ENCODE results near the gene ARFIP2. TPM values are rescaled to one million over a fixed set of nuclear protein-coding genes. Genes with fewer than 3 reads are reported as not detected.

The ARFIP2 gene
- total RNA-seq, 2 donors from 2014 or later = 56.5 to 56.8 TPM

- Histone ChIP-seq H3K36me3 (ENCODE audit: control insufficient read depth, insufficient read depth, low read length) (peaks cover 17% of the 10 kb centered on the region), H3K27me3 (ENCODE audit: control insufficient read depth, insufficient read depth, low read length, poor library complexity, severe bottlenecking) (no peaks in the 10 kb centered on the region), H3K4me1 (ENCODE audit: control insufficient read depth, insufficient read depth, low read length) (no peaks in the 10 kb centered on the region), H3K9me3 (ENCODE audit: control insufficient read depth, low read length) (no peaks in the 10 kb centered on the region), H3K4me3 (ENCODE audit: low read length) (no peak overlapping the region), H3K27ac (ENCODE audit: low read depth, low read length) (no peak overlapping the region), H3K9ac (ENCODE audit: extremely low read depth, low read length, poor library complexity, severe bottlenecking) (no peak overlapping the region)
- WGBS, 2 experiments (ENCODE audit: insufficient coverage in 1 of 2, insufficient read length in 1 of 2) = 93 to 99% methylated on average over 14 to 26 of the region's 26 CpGs
- Mint-ChIP-seq H3K4me3 (no peak overlapping the region), H3K36me3 (ENCODE audit: low read depth) (peaks cover 7% of the 10 kb centered on the region), H3K27ac (no peak overlapping the region), H3K27me3 (ENCODE audit: insufficient read depth) (no peaks in the 10 kb centered on the region), H3K4me1 (no peaks in the 10 kb centered on the region), H3K9me3 (no peaks in the 10 kb centered on the region)
- TF ChIP-seq, protein P1, sequence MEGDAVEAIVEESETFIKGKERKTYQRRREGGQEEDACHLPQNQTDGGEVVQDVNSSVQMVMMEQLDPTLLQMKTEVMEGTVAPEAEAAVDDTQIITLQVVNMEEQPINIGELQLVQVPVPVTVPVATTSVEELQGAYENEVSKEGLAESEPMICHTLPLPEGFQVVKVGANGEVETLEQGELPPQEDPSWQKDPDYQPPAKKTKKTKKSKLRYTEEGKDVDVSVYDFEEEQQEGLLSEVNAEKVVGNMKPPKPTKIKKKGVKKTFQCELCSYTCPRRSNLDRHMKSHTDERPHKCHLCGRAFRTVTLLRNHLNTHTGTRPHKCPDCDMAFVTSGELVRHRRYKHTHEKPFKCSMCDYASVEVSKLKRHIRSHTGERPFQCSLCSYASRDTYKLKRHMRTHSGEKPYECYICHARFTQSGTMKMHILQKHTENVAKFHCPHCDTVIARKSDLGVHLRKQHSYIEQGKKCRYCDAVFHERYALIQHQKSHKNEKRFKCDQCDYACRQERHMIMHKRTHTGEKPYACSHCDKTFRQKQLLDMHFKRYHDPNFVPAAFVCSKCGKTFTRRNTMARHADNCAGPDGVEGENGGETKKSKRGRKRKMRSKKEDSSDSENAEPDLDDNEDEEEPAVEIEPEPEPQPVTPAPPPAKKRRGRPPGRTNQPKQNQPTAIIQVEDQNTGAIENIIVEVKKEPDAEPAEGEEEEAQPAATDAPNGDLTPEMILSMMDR (conservative IDR thresholded peaks at IDR 0.05) = no peak
- no peak for DNase-seq
Observed at GRCh38 chr11:6457581-6458320, 23.4 kb downstream of the ARFIP2 start.

DNA sequence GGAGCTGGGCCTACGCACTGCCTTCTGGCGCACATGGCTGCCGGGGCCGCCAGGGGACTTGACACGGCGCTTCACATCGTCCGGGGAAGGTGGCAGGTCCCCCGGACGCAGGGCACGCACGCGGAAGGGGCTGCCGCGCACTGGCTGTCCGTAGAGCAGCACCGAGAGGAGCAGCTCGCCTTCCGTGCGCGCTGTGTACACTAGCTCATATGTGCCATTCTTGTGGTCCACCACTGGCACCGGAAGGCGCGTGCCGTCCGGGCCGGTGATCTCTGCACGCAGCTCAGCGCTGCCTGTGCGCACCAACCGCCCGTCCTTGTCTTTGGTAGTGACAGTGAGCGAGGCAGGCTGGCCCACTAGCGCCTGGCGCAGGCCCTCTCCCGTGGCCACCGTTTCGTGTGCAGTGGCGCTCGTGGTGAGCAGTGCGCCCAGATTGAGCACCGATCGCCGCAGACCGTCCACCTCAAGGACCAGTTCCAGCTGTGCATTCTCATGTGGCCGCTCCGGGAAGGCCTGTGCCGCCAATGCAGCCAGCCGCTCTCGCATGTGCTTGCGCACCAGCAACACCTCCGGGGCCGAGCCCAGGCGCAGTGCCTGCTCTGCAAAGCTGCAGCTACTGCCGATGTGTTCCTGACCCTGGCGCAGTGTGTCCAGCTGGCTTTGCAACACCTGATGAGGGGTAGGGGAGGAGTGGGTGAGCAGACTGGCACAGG lies 24.6 kb downstream of the ARFIP2 start:
- Histone ChIP-seq H3K4me3 (ENCODE audit: low read length) (no peak overlapping the region), H3K9ac (ENCODE audit: extremely low read depth, low read length, poor library complexity, severe bottlenecking) (no peak overlapping the region), H3K27ac (ENCODE audit: low read depth, low read length) (no peak overlapping the region), H3K9me3 (ENCODE audit: control insufficient read depth, low read length) (no peaks in the 10 kb centered on the region), H3K4me1 (ENCODE audit: control insufficient read depth, insufficient read depth, low read length) (no peaks in the 10 kb centered on the region), H3K27me3 (ENCODE audit: control insufficient read depth, insufficient read depth, low read length, poor library complexity, severe bottlenecking) (no peaks in the 10 kb centered on the region), H3K36me3 (ENCODE audit: control insufficient read depth, insufficient read depth, low read length) (peaks cover 24% of the 10 kb centered on the region)
- Mint-ChIP-seq H3K36me3 (ENCODE audit: low read depth) (peaks cover 7% of the 10 kb centered on the region), H3K27me3 (ENCODE audit: insufficient read depth) (no peaks in the 10 kb centered on the region), H3K4me1 (no peaks in the 10 kb centered on the region), H3K9me3 (no peaks in the 10 kb centered on the region), H3K4me3 (no peak overlapping the region), H3K27ac (no peak overlapping the region)
- whole genome bisulfite sequencing, 2 experiments (ENCODE audit: insufficient coverage in 1 of 2, insufficient read length in 1 of 2) = 96% methylated on average over 52 to 56 of the region's 56 CpGs
- no peak for DNase-seq
- TF ChIP-seq, protein P1 (conservative IDR thresholded peaks at IDR 0.05) = no peak

DNA sequence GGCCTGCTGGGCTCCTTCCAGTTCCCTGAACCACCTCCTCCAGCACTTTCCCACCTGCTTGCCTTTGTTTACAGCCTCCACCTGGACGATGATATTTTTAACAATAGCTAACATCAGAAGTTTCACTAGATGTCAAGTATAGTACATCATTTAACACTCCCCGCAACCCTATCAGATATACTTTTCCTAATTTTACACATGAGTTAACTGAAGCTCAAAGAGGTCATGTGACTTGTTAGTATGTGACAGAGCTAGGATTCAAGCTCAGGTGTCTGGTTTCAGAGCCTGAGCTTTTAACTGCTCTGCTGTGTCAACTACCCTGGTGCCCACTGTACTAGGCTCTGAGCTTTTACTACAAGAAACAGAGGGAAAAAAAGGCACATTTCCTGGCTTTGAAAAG lies 26.1 kb downstream of the ARFIP2 start:
- H3K9me3 Mint-ChIP-seq = no peaks in the 10 kb centered on the region
- Histone ChIP-seq H3K27ac (ENCODE audit: low read depth, low read length) (no peak overlapping the region), H3K9me3 (ENCODE audit: control insufficient read depth, low read length) (no peaks in the 10 kb centered on the region), H3K4me3 (ENCODE audit: low read length) (no peak overlapping the region), H3K4me1 (ENCODE audit: control insufficient read depth, insufficient read depth, low read length) (no peaks in the 10 kb centered on the region), H3K27me3 (ENCODE audit: control insufficient read depth, insufficient read depth, low read length, poor library complexity, severe bottlenecking) (no peaks in the 10 kb centered on the region), H3K36me3 (ENCODE audit: control insufficient read depth, insufficient read depth, low read length) (peaks cover 38% of the 10 kb centered on the region), H3K9ac (ENCODE audit: extremely low read depth, low read length, poor library complexity, severe bottlenecking) (no peak overlapping the region)
- no peak overlapping the region for H3K27ac Mint-ChIP-seq
- no peaks in the 10 kb centered on the region for H3K27me3 Mint-ChIP-seq (ENCODE audit: insufficient read depth)
- H3K4me1 Mint-ChIP-seq = no peaks in the 10 kb centered on the region
- no peak for DNase-seq
- peaks cover 7% of the 10 kb centered on the region for H3K36me3 Mint-ChIP-seq (ENCODE audit: low read depth)
- TF ChIP-seq, protein P1 (conservative IDR thresholded peaks at IDR 0.05) = no peak
- no peak overlapping the region for H3K4me3 Mint-ChIP-seq
- 70 to 83% methylated on average over 1 to 2 of the region's 2 CpGs for WGBS, 2 experiments (ENCODE audit: insufficient coverage in 1 of 2, insufficient read length in 1 of 2)

Data from endodermal cell (in vitro differentiated cells).